ENCODE data around the gene ADRB1.

ADRB1 gene

DNA sequence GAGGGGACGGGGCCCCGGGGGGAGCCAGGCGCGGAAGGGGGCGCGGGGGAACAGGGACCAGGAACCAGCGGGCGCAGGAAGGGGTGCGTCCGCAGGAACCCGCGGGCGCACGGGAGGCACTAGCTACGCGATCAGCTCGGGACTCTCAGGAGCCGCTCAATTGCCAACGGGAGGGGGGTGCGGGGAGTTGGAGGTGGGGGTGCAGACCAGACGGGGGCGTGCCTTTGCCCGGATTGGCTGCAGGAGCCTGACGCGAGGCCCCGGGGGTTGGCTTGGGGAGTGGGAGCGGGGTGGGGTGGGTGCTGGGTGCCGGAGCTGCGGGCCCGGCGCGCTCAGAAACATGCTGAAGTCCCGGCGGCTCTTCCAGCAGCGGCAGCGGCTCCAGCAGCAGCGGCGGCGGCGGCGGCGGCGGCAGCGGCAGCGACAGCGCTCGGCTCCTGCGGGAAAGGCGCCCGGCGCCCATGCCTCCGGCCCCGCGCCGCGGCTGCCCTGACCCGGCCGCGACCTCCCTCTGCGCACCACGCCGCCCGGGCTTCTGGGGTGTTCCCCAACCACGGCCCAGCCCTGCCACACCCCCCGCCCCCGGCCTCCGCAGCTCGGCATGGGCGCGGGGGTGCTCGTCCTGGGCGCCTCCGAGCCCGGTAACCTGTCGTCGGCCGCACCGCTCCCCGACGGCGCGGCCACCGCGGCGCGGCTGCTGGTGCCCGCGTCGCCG, at the start of gene ADRB1:
ADRB1 (plus strand) TSS at position 335 of the 715 bp plus-strand sequence; CDS start at position 602, 267 bp downstream.
- peak within 1 kb of the TSS; percentile 32 to 54 (median 43) for H3K4me3 ChIP-seq
- peak within 1 kb of the TSS in 12 of 21 experiments; percentile 24 to 80 (median 48) for H3K27ac ChIP-seq

- H3K4me3 ChIP-seq: no peak overlapping the region
- no peak overlapping the region for H3K27ac ChIP-seq
Observed at GRCh38 chr10:113995201-113995600, 48.5 kb upstream of the ADRB1 start.

GRCh38 chr10:113997428-113997827, 46.2 kb upstream of the ADRB1 start:
- no peak overlapping the region for H3K27ac ChIP-seq
- H3K4me3 ChIP-seq: no peak overlapping the region

DNA sequence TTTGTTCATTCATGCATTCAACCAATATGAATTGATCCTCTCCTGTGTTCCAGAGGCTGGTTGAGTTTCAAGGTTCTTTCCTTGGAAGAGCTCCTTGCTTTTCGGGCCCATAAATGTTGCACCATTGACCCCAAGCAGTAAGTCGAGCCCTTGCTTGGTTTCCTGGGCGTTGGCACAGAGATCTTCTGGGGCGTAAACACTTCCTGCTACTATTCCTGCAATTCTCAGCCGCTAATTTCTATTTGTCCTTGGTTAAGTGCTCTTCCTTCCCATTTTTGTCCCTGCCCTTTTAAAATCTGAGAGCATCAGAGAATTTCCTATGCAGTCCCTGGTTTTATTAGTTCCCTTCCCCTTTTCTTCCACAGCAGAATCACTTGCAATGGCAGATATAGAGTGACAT, 44.1 kb upstream of the ADRB1 start:
- H3K27ac ChIP-seq: no peak overlapping the region
- no peak overlapping the region for H3K4me3 ChIP-seq

- Histone ChIP-seq H3K27ac (no peak overlapping the region), H3K4me3 (no peak overlapping the region)
Observed at GRCh38 chr10:114000457-114001010, 43.1 kb upstream of the ADRB1 start.

DNA sequence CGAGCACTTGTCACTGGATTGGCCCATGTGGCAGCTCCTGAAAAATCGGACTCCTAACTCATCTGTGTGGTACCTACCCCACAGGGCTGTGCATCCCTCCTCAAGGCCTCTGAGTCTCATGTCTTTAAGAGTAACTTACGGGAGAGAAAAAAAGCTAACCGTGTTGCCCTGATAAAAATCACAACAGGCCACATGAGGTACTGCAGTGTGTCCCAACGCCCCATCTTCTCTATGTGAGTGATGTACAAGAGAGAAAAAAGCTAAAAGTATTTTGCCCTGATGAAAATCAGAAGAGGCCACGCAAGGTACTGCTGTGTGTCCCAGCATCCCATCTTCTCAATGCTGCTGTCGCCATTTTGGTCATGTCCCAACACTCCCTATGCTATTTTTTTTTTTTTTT, 41.2 kb upstream of the ADRB1 start:
- Histone ChIP-seq H3K4me3 (no peak overlapping the region), H3K27ac (no peak overlapping the region)

GRCh38 chr10:114003161-114003941, 40.3 kb upstream of the ADRB1 start:
- H3K4me3 ChIP-seq: no peak overlapping the region
- H3K27ac ChIP-seq: no peak overlapping the region

- Histone ChIP-seq H3K4me3 (no peak overlapping the region), H3K27ac (no peak overlapping the region)
Observed at GRCh38 chr10:114009281-114009996, 34.2 kb upstream of the ADRB1 start.

- no peak overlapping the region for H3K4me3 ChIP-seq
- H3K27ac ChIP-seq: no peak overlapping the region
Observed at GRCh38 chr10:114010316-114010715, 33.4 kb upstream of the ADRB1 start.

GRCh38 chr10:114012650-114013049, 31.0 kb upstream of the ADRB1 start:
- no peak overlapping the region for H3K27ac ChIP-seq
- H3K4me3 ChIP-seq: no peak overlapping the region

- Histone ChIP-seq H3K4me3 (no peak overlapping the region), H3K27ac (no peak overlapping the region)
Observed at GRCh38 chr10:114015708-114016107, 28.0 kb upstream of the ADRB1 start.

- Histone ChIP-seq H3K27ac (no peak overlapping the region), H3K4me3 (no peak overlapping the region)
Observed at GRCh38 chr10:114017271-114017670, 26.4 kb upstream of the ADRB1 start.

GRCh38 chr10:114017873-114018272, 25.8 kb upstream of the ADRB1 start:
- H3K4me3 ChIP-seq: no peak overlapping the region
- no peak overlapping the region for H3K27ac ChIP-seq

- Histone ChIP-seq H3K27ac (no peak overlapping the region), H3K4me3 (no peak overlapping the region)
Observed at GRCh38 chr10:114019226-114019625, 24.4 kb upstream of the ADRB1 start.

GRCh38 chr10:114021154-114021553, 22.5 kb upstream of the ADRB1 start:
- no peak overlapping the region for H3K4me3 ChIP-seq
- H3K27ac ChIP-seq: no peak overlapping the region

GRCh38 chr10:114021717-114022680, 21.7 kb upstream of the ADRB1 start:
- Histone ChIP-seq H3K27ac (no peak overlapping the region), H3K4me3 (no peak overlapping the region)

DNA sequence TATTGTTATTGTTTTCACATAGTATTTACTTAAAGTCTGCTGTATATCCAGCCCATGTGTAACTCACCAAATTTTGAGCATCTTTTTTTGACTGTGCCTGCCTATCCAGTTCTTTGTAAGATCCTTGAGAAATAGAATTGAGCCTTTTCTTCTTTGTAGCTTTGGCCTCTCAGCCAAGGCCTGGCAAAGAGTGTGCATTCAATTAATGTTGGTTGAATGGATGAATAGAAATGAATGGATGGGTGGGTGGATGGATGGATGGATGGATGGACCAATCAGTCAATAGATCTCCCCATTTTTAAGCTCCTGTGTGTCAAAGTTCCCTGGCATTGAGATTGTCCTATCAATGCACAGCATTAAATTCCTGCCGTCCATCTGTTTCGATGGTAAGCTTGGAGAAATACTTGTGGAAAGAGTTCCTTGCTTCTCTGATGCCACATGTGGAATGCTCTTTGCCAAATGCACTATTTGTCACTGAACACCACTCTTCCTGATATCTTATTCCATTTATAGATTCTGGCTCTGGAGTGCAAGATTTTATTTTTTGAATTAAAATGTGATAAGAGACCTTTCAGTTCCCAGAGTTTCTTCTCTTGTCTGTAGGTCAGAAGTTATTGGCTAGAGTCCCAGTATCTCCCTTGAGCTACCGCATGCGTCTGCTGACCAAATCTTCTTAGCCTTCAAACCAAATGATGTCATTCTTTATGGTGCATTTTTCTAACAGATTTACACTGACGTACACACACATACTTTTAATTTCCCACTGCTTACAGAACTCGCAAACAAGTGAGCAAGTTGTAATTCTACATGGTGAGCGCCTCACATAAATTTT, 20.7 kb upstream of the ADRB1 start:
- no peak overlapping the region for H3K27ac ChIP-seq
- H3K4me3 ChIP-seq: no peak overlapping the region

DNA sequence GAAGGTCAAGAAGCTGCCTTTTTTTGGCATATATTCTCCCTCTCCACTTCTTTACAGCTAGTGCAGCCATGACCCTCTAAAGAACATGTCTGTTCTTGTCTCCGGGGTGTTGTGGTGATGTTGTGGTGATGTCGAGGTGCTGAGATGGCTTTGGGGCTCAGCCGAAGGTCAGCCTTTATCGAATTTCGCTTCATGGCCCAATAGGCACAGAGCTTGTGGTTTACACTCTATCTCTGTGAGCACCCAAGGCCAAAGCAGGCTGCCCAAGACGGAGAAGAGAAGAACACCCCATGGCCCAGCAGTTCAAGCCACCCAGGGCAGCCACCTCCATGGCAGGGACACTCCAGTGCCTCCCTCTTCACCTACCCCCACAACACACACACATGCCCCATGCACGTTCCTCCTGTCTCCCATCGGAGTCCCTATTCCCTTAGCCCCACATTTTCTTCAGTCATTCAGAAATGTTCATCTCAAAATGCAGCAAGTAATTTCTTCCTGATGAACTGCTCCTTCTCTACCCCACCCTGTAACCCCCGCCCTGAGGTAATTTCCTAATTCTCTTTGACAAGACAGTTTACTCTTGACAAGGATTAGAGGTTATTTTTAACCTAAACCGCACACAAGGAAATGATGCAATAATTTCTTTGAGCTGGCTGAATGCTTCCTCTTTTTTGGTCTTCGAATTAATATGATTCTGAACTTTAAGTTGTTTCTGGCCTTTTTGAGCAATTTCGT, 18.6 kb upstream of the ADRB1 start:
- peak overlapping the region in 1 of 21 experiments; percentile 33 for H3K27ac ChIP-seq

More for the DNA sequence above, 18.6 kb upstream of the ADRB1 start:
- H3K4me3 ChIP-seq: no peak overlapping the region

All from skin epidermis (tissue), 12 donors.